ENCODE measurements around the gene ALOX15B. TPM values are rescaled to one million over a fixed set of nuclear protein-coding genes. Genes with fewer than 3 reads are reported as not detected.

ALOX15B gene
- total RNA-seq, 6 donors from 2014 or later = 46.2 to 177 (median 105) TPM

DNA sequence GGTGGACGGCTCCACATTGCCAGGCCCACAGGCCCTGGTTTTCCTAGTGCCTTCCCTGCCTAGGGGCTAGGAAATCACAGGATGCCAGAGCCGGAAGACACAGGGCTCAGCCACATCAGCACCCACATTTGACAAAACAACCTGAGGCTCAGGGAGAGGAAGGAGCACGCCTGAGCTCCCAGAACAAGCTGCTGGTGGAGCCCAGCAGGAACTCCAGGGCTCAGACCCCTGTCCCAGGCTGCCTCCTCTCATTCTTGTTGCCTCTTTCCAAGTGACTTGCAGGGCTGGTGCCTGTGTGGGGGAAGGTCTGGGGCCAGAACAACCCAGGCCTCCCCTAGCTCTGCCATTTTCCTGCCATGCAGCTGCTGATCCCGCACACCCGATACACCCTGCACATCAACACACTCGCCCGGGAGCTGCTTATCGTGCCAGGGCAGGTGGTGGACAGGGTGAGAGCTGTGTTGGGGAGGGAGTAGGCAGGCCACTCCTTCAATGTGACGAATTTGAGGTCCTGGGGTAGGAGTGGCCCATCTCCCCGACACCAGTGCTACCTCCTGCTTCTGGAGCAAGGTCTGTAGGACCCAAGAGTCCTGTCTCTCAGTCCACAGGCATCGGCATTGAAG lies 7.6 kb downstream of the ALOX15B start:
- 91 to 96% methylated on average over 6 to 11 of the region's 11 CpGs for WGBS, 2 donors
- no peak for ATAC-seq (ENCODE audit: low FRiP score in 2 of 2)
- no peak overlapping the region for H3K4me3 ChIP-seq
- no peaks in the 10 kb centered on the region for H3K9me3 ChIP-seq
- no peak overlapping the region for H3K27ac ChIP-seq
- no peak for TF ChIP-seq EP300 (IDR thresholded peaks at IDR 0.05)
- TF ChIP-seq, protein P1, sequence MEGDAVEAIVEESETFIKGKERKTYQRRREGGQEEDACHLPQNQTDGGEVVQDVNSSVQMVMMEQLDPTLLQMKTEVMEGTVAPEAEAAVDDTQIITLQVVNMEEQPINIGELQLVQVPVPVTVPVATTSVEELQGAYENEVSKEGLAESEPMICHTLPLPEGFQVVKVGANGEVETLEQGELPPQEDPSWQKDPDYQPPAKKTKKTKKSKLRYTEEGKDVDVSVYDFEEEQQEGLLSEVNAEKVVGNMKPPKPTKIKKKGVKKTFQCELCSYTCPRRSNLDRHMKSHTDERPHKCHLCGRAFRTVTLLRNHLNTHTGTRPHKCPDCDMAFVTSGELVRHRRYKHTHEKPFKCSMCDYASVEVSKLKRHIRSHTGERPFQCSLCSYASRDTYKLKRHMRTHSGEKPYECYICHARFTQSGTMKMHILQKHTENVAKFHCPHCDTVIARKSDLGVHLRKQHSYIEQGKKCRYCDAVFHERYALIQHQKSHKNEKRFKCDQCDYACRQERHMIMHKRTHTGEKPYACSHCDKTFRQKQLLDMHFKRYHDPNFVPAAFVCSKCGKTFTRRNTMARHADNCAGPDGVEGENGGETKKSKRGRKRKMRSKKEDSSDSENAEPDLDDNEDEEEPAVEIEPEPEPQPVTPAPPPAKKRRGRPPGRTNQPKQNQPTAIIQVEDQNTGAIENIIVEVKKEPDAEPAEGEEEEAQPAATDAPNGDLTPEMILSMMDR (IDR thresholded peaks at IDR 0.05) = no peak
- TF ChIP-seq POLR2A (IDR thresholded peaks at IDR 0.05) = no peak
- no peak for TF ChIP-seq POLR2AphosphoS5 (IDR thresholded peaks at IDR 0.05)
- no peak for DNase-seq
- no peaks in the 10 kb centered on the region for H3K36me3 ChIP-seq
- peaks cover 8 to 14% (median 10%) of the 10 kb centered on the region in 4 donors for H3K4me1 ChIP-seq
- H3K27me3 ChIP-seq = no peaks in the 10 kb centered on the region

DNA sequence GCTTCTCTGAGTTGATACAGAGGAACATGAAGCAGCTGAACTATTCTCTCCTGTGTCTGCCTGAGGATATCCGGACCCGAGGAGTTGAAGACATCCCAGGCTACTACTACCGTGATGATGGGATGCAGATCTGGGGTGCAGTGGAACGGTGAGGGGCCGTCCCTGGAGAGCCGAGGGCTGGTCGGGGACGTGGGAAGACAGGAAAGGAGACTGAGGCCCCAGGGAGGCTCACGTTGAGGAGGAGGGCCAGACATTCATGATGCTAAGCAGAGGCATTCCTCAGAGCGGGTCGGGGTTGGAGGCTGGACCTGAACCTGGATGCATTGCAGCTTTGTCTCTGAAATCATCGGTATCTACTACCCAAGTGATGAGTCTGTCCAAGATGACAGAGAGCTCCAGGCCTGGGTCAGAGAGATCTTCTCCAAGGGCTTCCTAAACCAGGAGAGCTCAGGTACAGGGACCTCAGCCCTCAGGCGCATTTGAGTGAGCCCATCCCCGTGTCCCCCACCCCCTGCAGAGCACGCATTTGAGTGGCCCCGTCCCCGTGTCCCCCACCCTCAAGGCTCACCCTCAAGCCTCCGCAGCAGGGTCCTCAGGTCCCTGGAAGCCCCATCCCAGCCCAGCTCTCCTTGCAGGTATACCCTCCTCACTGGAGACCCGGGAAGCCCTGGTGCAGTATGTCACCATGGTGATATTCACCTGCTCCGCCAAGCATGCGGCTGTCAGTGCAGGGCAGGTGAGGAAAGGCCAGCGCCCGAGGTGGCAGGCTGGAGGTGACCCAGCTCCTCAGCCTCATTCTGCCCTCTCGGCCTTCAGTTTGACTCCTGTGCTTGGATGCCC lies 8.3 kb downstream of the ALOX15B start:
- 80 to 89% methylated on average over 16 to 19 of the region's 24 CpGs for WGBS, 2 donors
- DNase-seq (peak in 1 of 2 donors; percentile 52), ATAC-seq (ENCODE audit: low FRiP score in 2 of 2) (no peak)
- Histone ChIP-seq H3K27me3 (no peaks in the 10 kb centered on the region), H3K9me3 (no peaks in the 10 kb centered on the region), H3K4me3 (no peak overlapping the region), H3K36me3 (no peaks in the 10 kb centered on the region), H3K27ac (no peak overlapping the region), H3K4me1 (peaks cover 2 to 7% (median 4%) of the 10 kb centered on the region in 4 donors)
- no peak for TF ChIP-seq EP300 (IDR thresholded peaks at IDR 0.05)
- TF ChIP-seq POLR2A (IDR thresholded peaks at IDR 0.05) = no peak
- TF ChIP-seq POLR2AphosphoS5 (IDR thresholded peaks at IDR 0.05) = no peak
- TF ChIP-seq, protein P1 (IDR thresholded peaks at IDR 0.05) = no peak

DNA sequence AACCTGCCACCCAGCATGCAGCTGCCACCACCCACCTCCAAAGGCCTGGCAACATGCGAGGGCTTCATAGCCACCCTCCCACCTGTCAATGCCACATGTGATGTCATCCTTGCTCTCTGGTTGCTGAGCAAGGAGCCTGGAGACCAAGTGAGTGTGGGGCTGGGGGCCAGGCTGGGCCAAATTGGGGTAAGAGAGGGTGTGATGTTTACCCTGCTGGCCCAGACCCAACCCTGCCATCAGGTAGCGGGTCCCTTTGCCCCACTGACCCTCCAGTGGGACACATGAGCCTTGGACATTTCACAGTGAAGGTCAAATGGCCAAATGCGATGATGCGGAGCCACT lies 8.9 kb downstream of the ALOX15B start:
- no peak for TF ChIP-seq EP300 (IDR thresholded peaks at IDR 0.05)
- TF ChIP-seq POLR2AphosphoS5 (IDR thresholded peaks at IDR 0.05) = no peak
- TF ChIP-seq POLR2A (IDR thresholded peaks at IDR 0.05) = no peak
- TF ChIP-seq, protein P1 (IDR thresholded peaks at IDR 0.05) = no peak
- Histone ChIP-seq H3K27me3 (no peaks in the 10 kb centered on the region), H3K27ac (no peak overlapping the region), H3K36me3 (no peaks in the 10 kb centered on the region), H3K4me3 (no peak overlapping the region), H3K4me1 (peaks cover 0 to under 1% (median 0%) of the 10 kb centered on the region in 4 donors), H3K9me3 (no peaks in the 10 kb centered on the region)
- WGBS, 2 donors = 93 to 94% methylated on average over 2 to 4 of the region's 4 CpGs
- ATAC-seq (ENCODE audit: low FRiP score in 2 of 2) (no peak), DNase-seq (no peak)

DNA sequence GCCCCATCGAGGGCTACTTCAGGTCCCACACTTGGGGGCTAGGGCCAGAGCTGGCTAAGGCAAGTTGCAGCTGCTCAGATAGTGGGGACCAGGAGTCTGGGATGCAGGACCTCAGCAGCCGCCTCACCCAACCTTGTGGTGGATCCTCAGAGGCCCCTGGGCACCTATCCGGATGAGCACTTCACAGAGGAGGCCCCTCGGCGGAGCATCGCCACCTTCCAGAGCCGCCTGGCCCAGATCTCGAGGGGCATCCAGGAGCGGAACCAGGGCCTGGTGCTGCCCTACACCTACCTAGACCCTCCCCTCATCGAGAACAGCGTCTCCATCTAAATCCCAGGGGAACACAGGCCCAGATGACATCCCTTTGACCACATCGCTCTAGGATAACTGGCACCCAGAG lies 9.4 kb downstream of the ALOX15B start:
- Histone ChIP-seq H3K9me3 (no peaks in the 10 kb centered on the region), H3K27me3 (no peaks in the 10 kb centered on the region), H3K36me3 (no peaks in the 10 kb centered on the region), H3K27ac (no peak overlapping the region), H3K4me1 (no peaks in the 10 kb centered on the region), H3K4me3 (no peak overlapping the region)
- TF ChIP-seq POLR2AphosphoS5 (IDR thresholded peaks at IDR 0.05) (no peak), POLR2A (IDR thresholded peaks at IDR 0.05) (no peak), EP300 (IDR thresholded peaks at IDR 0.05) (no peak)
- TF ChIP-seq, protein P1 (IDR thresholded peaks at IDR 0.05) = no peak
- ATAC-seq (ENCODE audit: low FRiP score in 2 of 2) = no peak
- 80 to 97% methylated on average over 2 to 12 of the region's 12 CpGs for WGBS, 2 donors
- peak in 1 of 2 donors; percentile 56 for DNase-seq

Measured in upper lobe of left lung (tissue), 6 donors.